ENCODE data around the gene ZSCAN20. TPM values are rescaled to one million over a fixed set of nuclear protein-coding genes. Genes with fewer than 3 reads are reported as not detected.
A peak's percentile ranks its signal among the peaks of the same experiment; 100 is the strongest.

The ZSCAN20 gene
- 1 to 10 TPM; 3.1 to 3.3 TPM for total RNA-seq

- H3K4me1 Mint-ChIP-seq (ENCODE audit: low read depth), result peaks cover 33% of the 10 kb centered on the region
- no peaks in the 10 kb centered on the region for H3K36me3 Mint-ChIP-seq (ENCODE audit: insufficient read depth in 2 of 2)
- DNase-seq, result peak; percentile 89 to 90
- peak within 1 kb of the TSS; percentile 86 to 90 for H3K4me3 Mint-ChIP-seq
- peak within 1 kb of the TSS; percentile 84 for H3K27ac Mint-ChIP-seq
- peak; percentile 96 for ATAC-seq (replicated peaks in 1 of 2)
- no peaks in the 10 kb centered on the region for H3K9me3 Mint-ChIP-seq
- H3K27me3 Mint-ChIP-seq (ENCODE audit: low read depth), result no peaks in the 10 kb centered on the region
Observed at GRCh38 chr1:33472269-33472980, at the start of gene ZSCAN20. Gene ZSCAN20 (plus strand): TSS chr1:33472645. CDS start chr1:33479289, 6,644 bp downstream.

- H3K4me3 Mint-ChIP-seq, result no peak overlapping the region
- H3K9me3 Mint-ChIP-seq, result no peaks in the 10 kb centered on the region
- no peak overlapping the region for H3K27ac Mint-ChIP-seq
- H3K36me3 Mint-ChIP-seq (ENCODE audit: insufficient read depth in 2 of 2), result no peaks in the 10 kb centered on the region
- DNase-seq (no peak), ATAC-seq (replicated peaks in 1 of 2) (no peak)
- peaks cover 14% of the 10 kb centered on the region for H3K4me1 Mint-ChIP-seq (ENCODE audit: low read depth)
- H3K27me3 Mint-ChIP-seq (ENCODE audit: low read depth), result peaks cover 20% of the 10 kb centered on the region
Observed at GRCh38 chr1:33424205-33424604, 48.2 kb upstream of the ZSCAN20 start.

- H3K27me3 Mint-ChIP-seq (ENCODE audit: low read depth), result peaks cover 20% of the 10 kb centered on the region
- DNase-seq (no peak), ATAC-seq (replicated peaks in 1 of 2) (no peak)
- no peaks in the 10 kb centered on the region for H3K9me3 Mint-ChIP-seq
- no peak overlapping the region for H3K27ac Mint-ChIP-seq
- H3K36me3 Mint-ChIP-seq (ENCODE audit: insufficient read depth in 2 of 2), result no peaks in the 10 kb centered on the region
- H3K4me3 Mint-ChIP-seq, result no peak overlapping the region
- H3K4me1 Mint-ChIP-seq (ENCODE audit: low read depth), result peaks cover 14% of the 10 kb centered on the region
Observed at GRCh38 chr1:33424610-33425009, 47.8 kb upstream of the ZSCAN20 start.

- H3K4me1 Mint-ChIP-seq (ENCODE audit: low read depth), result peaks cover 14% of the 10 kb centered on the region
- peak in 1 of 2 donors; percentile 19 for DNase-seq
Observed at GRCh38 chr1:33425900-33426299, 46.5 kb upstream of the ZSCAN20 start.

GRCh38 chr1:33426916-33427315, 45.5 kb upstream of the ZSCAN20 start:
- no peak overlapping the region for H3K27ac Mint-ChIP-seq
- ATAC-seq (replicated peaks in 1 of 2), result no peak

More at GRCh38 chr1:33425900-33426299, 46.5 kb upstream of the ZSCAN20 start:
- H3K9me3 Mint-ChIP-seq, result no peaks in the 10 kb centered on the region
- peak; percentile 61 to 65 for ATAC-seq (replicated peaks in 1 of 2)
- H3K27me3 Mint-ChIP-seq (ENCODE audit: low read depth), result peaks cover 11% of the 10 kb centered on the region
- H3K27ac Mint-ChIP-seq, result no peak overlapping the region
- H3K36me3 Mint-ChIP-seq (ENCODE audit: insufficient read depth in 2 of 2), result no peaks in the 10 kb centered on the region
- H3K4me3 Mint-ChIP-seq, result no peak overlapping the region

GRCh38 chr1:33428661-33429060, 43.8 kb upstream of the ZSCAN20 start:
- Mint-ChIP-seq H3K4me1 (ENCODE audit: low read depth) (peaks cover 23% of the 10 kb centered on the region), H3K27me3 (ENCODE audit: low read depth) (peaks cover 5% of the 10 kb centered on the region), H3K9me3 (no peaks in the 10 kb centered on the region), H3K36me3 (ENCODE audit: insufficient read depth in 2 of 2) (no peaks in the 10 kb centered on the region), H3K27ac (no peak overlapping the region), H3K4me3 (no peak overlapping the region)
- DNase-seq (no peak), ATAC-seq (replicated peaks in 1 of 2) (no peak)

More at GRCh38 chr1:33426916-33427315, 45.5 kb upstream of the ZSCAN20 start:
- peaks cover 19% of the 10 kb centered on the region for H3K4me1 Mint-ChIP-seq (ENCODE audit: low read depth)
- peaks cover 6% of the 10 kb centered on the region for H3K27me3 Mint-ChIP-seq (ENCODE audit: low read depth)
- H3K4me3 Mint-ChIP-seq, result no peak overlapping the region
- H3K36me3 Mint-ChIP-seq (ENCODE audit: insufficient read depth in 2 of 2), result no peaks in the 10 kb centered on the region
- no peak for DNase-seq
- H3K9me3 Mint-ChIP-seq, result no peaks in the 10 kb centered on the region

- Mint-ChIP-seq H3K4me1 (ENCODE audit: low read depth) (peaks cover 28% of the 10 kb centered on the region), H3K4me3 (no peak overlapping the region), H3K9me3 (no peaks in the 10 kb centered on the region), H3K27me3 (ENCODE audit: low read depth) (peaks cover 5% of the 10 kb centered on the region), H3K27ac (no peak overlapping the region), H3K36me3 (ENCODE audit: insufficient read depth in 2 of 2) (no peaks in the 10 kb centered on the region)
- DNase-seq (no peak), ATAC-seq (replicated peaks in 1 of 2) (no peak)
Observed at GRCh38 chr1:33429332-33429731, 43.1 kb upstream of the ZSCAN20 start.

GRCh38 chr1:33429856-33430691, 42.4 kb upstream of the ZSCAN20 start:
- Mint-ChIP-seq H3K4me1 (ENCODE audit: low read depth) (peaks cover 28% of the 10 kb centered on the region), H3K27me3 (ENCODE audit: low read depth) (peaks cover 5% of the 10 kb centered on the region), H3K36me3 (ENCODE audit: insufficient read depth in 2 of 2) (no peaks in the 10 kb centered on the region), H3K4me3 (no peak overlapping the region), H3K9me3 (no peaks in the 10 kb centered on the region), H3K27ac (no peak overlapping the region)
- DNase-seq, result peak; percentile 16 to 32
- ATAC-seq (replicated peaks in 1 of 2), result peak; percentile 8 to 14

GRCh38 chr1:33430692-33431593, 41.5 kb upstream of the ZSCAN20 start, which contains the start of gene PHC2:
Gene PHC2 (minus strand): TSS chr1:33431095. CDS start chr1:33375539, 55,556 bp downstream.
- DNase-seq, result peak; percentile 91 to 95
- H3K4me3 Mint-ChIP-seq, result peak within 1 kb of the TSS; percentile 62 to 64
- H3K4me1 Mint-ChIP-seq (ENCODE audit: low read depth), result peaks cover 19% of the 10 kb centered on the region
- H3K27me3 Mint-ChIP-seq (ENCODE audit: low read depth), result peaks cover 5% of the 10 kb centered on the region
- H3K9me3 Mint-ChIP-seq, result no peaks in the 10 kb centered on the region
- H3K27ac Mint-ChIP-seq, result no peak within 1 kb of the TSS
- peak; percentile 96 to 98 for ATAC-seq (replicated peaks in 1 of 2)
- no peaks in the 10 kb centered on the region for H3K36me3 Mint-ChIP-seq (ENCODE audit: insufficient read depth in 2 of 2)

GRCh38 chr1:33433509-33434362, 38.7 kb upstream of the ZSCAN20 start:
- Mint-ChIP-seq H3K4me1 (ENCODE audit: low read depth) (peaks cover 14% of the 10 kb centered on the region), H3K36me3 (ENCODE audit: insufficient read depth in 2 of 2) (no peaks in the 10 kb centered on the region), H3K27me3 (ENCODE audit: low read depth) (peaks cover 5% of the 10 kb centered on the region), H3K9me3 (no peaks in the 10 kb centered on the region), H3K27ac (no peak overlapping the region), H3K4me3 (no peak overlapping the region)
- ATAC-seq (replicated peaks in 1 of 2) (no peak), DNase-seq (no peak)

GRCh38 chr1:33434363-33434750, 38.1 kb upstream of the ZSCAN20 start:
- Mint-ChIP-seq H3K4me3 (no peak overlapping the region), H3K4me1 (ENCODE audit: low read depth) (peaks cover 14% of the 10 kb centered on the region), H3K9me3 (no peaks in the 10 kb centered on the region), H3K27ac (no peak overlapping the region), H3K36me3 (ENCODE audit: insufficient read depth in 2 of 2) (no peaks in the 10 kb centered on the region), H3K27me3 (ENCODE audit: low read depth) (peaks cover 5% of the 10 kb centered on the region)
- no peak for ATAC-seq (replicated peaks in 1 of 2)
- no peak for DNase-seq

All from activated T-cell treated with anti-CD3 and anti-CD28 coated beads, Interleukin-2, amount 50 U/mL, for 72 hours (primary cell).